IPS-11a (cell line): ENCODE measurements around the gene PARD6A.

Source experiments
- H3K4me3 ChIP-seq: one replicate; pipeline ENCODE4 v1.5.1; 2013; ENCODE audit warnings: low read depth, low read length, control low read depth

Gene PARD6A

GRCh38 chr16:67666032-67666551, 5.3 kb downstream of the PARD6A start:
- H3K4me3 ChIP-seq: peak overlapping the region; percentile 51

GRCh38 chr16:67666559-67667452, 6.0 kb downstream of the PARD6A start, which contains the start of the genes C16orf86 and ENKD1:
Gene C16orf86, plus strand, starts transcription at chr16:67666814. Its CDS starts 157 bp downstream, at chr16:67666971.
Gene ENKD1, minus strand, starts transcription at chr16:67666750. Its CDS starts 308 bp downstream, at chr16:67666442.
- H3K4me3 ChIP-seq: peak within 1 kb of the TSS; percentile 51

GRCh38 chr16:67667453-67667816, 6.7 kb downstream of the PARD6A start:
- H3K4me3 ChIP-seq: no peak overlapping the region

- H3K4me3 ChIP-seq: no peak overlapping the region
Observed at GRCh38 chr16:67667817-67668494, 7.2 kb downstream of the PARD6A start.

- H3K4me3 ChIP-seq: no peak overlapping the region
Observed at GRCh38 chr16:67668495-67669157, 7.9 kb downstream of the PARD6A start.

GRCh38 chr16:67669499-67670101, 8.8 kb downstream of the PARD6A start:
- H3K4me3 ChIP-seq: no peak overlapping the region

GRCh38 chr16:67672306-67672705, 11.5 kb downstream of the PARD6A start:
- H3K4me3 ChIP-seq: no peak overlapping the region

- no peak overlapping the region for H3K4me3 ChIP-seq
Observed at GRCh38 chr16:67672739-67673662, 12.2 kb downstream of the PARD6A start.

- no peak overlapping the region for H3K4me3 ChIP-seq
Observed at GRCh38 chr16:67673712-67674580, 13.2 kb downstream of the PARD6A start.

- H3K4me3 ChIP-seq: no peak overlapping the region
Observed at GRCh38 chr16:67674851-67675578, 14.3 kb downstream of the PARD6A start.

GRCh38 chr16:67675579-67675935, 14.8 kb downstream of the PARD6A start:
- H3K4me3 ChIP-seq: no peak overlapping the region

GRCh38 chr16:67675999-67676398, 15.2 kb downstream of the PARD6A start:
- H3K4me3 ChIP-seq: no peak overlapping the region

- H3K4me3 ChIP-seq: no peak overlapping the region
Observed at GRCh38 chr16:67676516-67676915, 15.8 kb downstream of the PARD6A start.

GRCh38 chr16:67676939-67677338, 16.2 kb downstream of the PARD6A start:
- no peak overlapping the region for H3K4me3 ChIP-seq

GRCh38 chr16:67677712-67678111, 17.0 kb downstream of the PARD6A start:
- H3K4me3 ChIP-seq: no peak overlapping the region

- no peak overlapping the region for H3K4me3 ChIP-seq
Observed at GRCh38 chr16:67678354-67679023, 17.7 kb downstream of the PARD6A start.
